GM20431 (cell line): ENCODE measurements around the gene SSR4.
"Not testable (repeated sequence)": the region's sequence is repeated elsewhere in the genome, so short reads cannot be mapped to it uniquely, and the experiment has no call there.

Source experiments
- in situ Hi-C: fragments of 300-500 bp; cut with MseI, MboI; formaldehyde crosslinking; loops from one replicate; pipeline ENCODE4 v1.15.0; 2020; ENCODE audit warnings: low sequenced_read_pairs; ENCODE audit not compliant: unreplicated experiment

Gene SSR4

GRCh38 chrX:153802513-153803045 lies 8.1 kb downstream of the SSR4 start:
- in situ Hi-C loops, result no loop called here

GRCh38 chrX:153803211-153804099 lies 9.0 kb downstream of the SSR4 start:
- in situ Hi-C loops, result no loop called here

DNA sequence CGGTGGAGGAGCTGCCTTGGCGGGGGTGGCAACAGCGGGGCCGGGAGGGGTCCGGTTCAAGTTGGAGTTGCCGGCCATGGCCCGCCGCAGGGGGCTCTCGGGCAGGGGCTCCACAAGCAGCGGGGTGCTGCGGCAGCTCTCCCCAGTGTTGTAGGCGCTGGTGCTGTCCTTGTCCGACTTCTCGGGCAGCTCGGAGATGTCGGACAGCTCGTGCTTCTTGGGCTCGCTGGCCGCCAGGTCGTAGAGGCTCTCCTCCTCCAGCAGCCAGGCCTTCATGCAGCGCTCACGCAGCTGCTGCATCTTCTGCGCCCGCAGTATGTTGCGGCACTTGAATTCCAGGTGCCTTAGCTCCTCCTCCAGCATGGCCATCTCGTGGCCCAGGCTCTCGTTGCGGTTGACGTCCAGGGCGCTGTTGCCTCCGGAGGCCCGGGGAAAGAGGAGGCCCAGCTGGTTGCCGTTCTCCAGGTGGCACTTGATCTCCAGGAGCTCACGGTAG lies 9.7 kb downstream of the SSR4 start:
- in situ Hi-C loops, result no loop called here

- in situ Hi-C loops, result no loop called here
These were observed 10.2 kb downstream of the SSR4 start for GRCh38 chrX:153804621-153805020.

GRCh38 chrX:153805436-153805835 lies 11.0 kb downstream of the SSR4 start:
- in situ Hi-C loops, result no loop called here

DNA sequence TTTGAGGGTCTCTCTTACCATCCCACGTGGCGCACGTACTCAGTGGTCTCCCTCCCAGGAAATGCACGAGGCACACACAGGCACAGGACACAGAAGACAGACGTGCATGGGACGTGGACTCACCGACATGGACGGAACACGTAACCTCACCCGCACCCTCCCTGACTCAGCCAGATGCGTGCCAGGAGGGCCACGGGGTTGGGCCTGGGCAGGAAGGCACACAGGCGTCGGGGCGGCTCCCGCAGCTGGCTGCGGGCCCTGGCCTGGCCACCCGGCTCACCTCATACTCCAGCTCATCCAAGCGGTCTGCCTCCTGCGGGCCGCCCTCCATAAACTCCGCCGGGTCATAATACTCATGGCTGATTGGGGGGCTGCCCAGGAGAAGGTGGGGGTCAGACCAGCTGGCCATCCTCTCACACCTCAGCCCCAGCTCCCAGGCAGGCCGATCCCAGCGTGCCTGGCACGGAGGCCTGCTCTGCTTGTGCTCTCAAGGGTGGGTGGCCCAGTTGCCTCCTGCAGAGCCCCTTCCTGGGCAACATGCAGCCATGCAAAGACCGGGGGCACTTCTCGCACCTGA lies 12.6 kb downstream of the SSR4 start:
- in situ Hi-C loops, result no loop called here

DNA sequence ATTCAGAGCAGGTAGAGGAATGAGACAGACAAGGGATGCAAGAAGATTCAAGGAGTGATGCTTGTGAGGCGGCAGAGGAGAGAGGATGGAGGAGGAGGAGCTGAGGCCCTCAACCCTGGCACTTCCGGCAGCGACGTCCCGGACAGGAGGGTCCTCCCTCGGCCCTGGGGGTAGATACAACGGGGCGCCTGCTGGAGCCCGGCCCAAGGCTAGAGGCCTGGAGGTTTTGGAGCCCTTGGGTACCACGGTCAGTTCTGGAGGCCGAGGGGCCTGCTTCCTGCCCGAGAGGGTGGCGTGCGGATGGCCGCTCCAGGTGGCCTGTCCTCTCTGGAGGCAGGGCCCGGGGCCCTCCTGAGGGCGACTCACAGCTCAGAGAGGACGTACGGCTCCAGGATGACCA lies 13.5 kb downstream of the SSR4 start:
- in situ Hi-C loops, result no loop called here

DNA sequence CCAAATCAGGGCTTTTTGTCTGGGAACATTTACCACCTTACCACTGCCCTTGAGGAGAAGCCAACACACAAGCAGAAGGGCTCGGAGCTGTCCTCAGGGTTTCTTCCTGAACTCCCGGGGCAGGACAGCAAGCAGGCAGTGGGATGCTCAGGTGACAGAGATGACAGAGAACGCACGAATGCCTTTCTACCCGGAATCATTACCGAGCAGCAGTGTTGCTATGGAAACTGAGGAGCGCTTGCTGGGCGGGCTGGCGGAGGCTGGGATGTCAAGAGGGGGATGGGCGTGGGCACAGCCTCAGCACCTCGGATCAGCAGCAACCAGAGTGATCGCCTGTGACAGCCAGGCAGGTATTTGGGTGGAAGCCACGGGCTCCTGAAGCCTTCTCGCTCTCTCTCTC lies 17.8 kb downstream of the SSR4 start:
- in situ Hi-C loops, result no loop called here

DNA sequence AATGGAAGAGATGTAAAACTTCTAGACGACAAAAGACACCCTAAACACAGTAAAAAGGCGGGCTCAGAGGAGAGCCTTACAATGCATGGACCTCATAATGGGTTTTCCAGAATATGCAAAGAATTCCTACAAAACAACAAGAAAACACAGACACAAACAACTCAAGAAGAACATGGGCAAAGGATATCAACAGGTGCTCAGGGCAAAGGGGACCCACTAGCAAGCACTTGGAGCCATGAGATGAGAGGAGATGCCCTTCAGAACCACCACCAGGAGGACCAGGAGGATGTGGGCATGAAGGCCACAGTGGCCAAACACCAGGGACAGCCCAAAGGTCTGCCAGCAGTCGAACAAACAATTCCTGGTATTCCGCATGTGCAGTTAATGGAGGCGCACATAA lies 18.7 kb downstream of the SSR4 start:
- in situ Hi-C loops, result no loop called here

DNA sequence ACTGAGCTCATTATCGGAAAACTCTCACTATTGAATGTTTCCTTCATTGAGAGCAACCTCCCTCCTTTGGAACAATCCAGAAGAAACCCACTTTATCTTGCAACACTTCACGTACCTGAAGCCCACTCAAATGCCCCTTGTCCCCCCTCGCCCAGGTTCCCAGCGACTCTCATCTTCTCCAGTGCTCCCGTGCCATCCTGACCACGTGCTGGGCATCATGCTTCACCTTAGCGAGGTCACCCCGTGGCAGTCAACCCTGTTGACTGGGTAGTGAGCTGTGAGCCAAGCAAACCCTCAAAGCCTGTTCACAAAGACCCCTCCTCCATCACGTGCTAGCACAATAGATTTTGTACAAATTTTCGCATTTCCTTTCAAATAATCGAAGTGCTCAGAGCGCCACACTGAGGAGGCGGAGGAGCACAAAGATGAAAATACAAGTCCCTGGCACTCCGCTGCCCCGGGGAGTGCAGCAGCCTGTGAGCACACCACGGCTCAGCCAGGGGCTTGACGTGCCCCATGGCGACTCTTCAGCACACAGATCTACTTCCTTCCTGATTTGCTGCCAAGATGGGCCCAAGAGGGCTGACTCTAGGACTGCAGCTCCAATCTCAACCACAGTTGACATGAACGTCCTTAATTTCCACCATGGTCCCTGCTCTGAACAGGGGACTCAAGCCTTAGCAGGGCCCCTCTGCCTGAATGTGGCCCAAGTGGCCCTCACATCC lies 20.3 kb downstream of the SSR4 start:
- in situ Hi-C loops, result no loop called here

DNA sequence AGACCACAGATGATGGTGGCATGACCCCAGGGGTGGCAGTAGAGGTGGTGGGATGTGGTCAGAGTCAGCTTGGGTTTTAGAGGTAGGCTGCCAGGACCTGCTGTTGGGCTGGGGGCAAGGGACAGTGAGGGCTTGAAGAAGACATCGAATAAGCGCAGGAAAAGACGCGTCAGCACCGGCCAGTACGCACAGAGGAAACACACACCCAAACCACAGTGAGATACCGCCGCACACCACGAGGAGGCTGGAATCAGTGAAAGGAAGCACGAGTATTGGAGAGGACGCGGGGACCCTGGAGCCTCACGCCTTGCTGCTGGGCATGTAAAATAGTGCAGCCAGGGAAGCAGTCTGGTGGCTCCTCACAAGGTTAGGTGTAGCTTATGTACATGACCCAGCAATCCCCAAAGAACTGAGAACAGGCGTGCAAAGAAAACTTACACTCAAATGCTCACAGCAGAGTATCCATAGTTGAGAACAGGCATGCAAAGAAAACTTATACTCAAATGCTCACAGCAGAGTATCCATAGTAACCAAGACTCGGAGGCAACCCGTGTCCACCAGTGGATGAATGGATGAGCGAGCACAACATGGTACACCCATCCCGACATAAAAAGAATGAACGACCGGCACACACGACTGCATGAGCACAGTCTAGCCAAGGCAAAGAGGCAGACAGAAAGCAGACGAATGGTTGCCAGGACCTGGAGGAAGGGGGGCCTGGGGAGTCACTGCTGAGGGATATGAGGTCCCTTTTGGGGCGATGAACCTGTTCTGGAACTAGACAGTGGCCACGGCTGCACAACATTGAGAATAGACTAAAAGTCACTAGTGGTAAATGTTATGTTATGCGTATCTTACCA lies 22.6 kb downstream of the SSR4 start:
- in situ Hi-C loops, result no loop called here

GRCh38 chrX:153818064-153818463 lies 23.6 kb downstream of the SSR4 start:
- in situ Hi-C loops, result not testable (repeated sequence)

DNA sequence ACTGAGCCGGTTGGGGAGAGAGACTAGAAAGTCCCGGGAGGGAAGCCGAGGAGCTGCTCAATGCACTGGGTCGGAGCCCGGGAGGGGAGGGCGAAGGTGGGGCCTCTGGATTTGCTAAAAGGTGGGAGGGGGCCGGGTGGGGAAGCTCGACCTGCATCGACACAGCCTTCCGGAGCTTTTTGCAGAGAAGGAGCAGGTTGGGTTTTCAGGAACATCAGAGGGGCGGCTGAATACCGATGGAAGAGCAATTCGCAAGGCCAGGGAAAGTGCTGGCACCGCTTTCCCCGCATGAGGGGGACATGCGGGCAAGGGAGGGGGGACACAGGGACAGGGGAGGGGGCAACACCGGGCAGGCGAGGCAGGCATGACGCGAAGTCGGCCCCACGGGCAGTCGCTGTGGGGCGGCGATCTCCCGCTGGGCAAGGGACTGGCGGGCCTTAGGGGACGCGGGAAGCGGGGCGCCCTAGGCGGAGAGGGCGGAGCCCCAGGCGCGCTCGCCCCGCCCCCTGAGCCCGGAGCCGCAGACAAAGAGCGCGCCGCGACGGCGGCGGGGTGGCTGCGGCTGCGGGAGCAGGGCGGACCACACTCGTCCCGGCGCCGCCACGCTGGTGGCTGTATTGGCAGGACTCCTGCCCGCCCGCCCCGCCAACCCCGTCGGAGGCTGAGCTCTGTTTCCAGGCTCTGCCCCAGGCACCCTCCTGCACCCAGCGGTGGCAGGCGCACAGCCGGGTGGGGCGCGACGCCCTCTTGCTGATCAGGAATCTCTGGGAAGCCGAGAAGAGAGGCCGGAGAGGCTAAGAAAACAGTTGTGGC lies 24.3 kb downstream of the SSR4 start:
- in situ Hi-C loops, result no loop called here

DNA sequence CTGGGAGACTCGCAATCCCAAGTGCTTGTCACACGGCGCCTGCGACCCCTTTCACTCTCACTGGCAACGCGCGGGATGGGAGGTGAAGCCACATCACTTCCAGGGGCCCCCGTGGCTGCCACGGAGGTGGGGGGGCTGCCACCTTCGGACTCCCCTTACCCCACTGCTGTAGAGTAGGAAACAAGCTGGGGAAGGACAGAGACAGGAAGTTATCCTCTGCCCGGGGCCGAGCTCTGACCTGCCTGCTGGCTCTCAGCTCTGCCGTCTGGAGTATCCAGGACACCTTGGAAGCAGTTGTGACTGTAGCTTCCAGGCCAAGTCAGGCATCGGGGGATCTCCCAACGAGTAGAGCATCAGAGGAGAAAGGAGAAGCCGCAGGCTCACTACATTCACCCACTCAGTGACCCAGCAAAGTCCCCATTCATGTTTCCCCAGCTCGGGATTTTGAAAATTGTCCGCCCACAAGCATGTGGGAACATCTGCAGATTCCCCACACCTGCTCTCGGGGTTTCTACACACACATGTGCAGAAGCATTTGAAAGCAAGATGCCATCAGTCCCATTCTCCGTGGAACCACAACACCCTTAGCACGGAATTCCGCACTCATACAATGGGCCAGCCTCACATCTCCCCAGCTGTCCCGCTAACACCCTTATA lies 25.0 kb downstream of the SSR4 start:
- in situ Hi-C loops, result no loop called here

- in situ Hi-C loops, result no loop called here
These were observed 26.1 kb downstream of the SSR4 start for GRCh38 chrX:153820601-153821000.

DNA sequence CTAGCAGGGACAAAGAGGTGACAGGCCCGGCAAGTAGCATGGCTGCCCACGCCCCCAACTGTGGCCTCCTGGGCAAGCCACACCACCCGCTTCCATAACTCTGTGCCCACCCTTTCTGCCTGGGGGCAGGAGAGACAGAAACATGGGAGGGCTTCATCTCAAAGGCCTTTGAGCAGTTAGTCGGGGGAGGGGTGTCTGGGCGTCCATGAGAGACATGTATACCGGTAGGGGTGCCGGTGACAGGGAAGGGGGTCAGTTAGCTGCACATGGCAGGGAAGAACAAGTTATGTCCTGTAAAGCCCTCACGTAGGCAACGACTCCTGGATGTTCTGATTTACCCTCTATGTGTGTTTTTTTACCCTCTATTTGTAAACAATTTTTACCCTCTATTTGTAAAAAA lies 26.6 kb downstream of the SSR4 start:
- in situ Hi-C loops, result no loop called here

DNA sequence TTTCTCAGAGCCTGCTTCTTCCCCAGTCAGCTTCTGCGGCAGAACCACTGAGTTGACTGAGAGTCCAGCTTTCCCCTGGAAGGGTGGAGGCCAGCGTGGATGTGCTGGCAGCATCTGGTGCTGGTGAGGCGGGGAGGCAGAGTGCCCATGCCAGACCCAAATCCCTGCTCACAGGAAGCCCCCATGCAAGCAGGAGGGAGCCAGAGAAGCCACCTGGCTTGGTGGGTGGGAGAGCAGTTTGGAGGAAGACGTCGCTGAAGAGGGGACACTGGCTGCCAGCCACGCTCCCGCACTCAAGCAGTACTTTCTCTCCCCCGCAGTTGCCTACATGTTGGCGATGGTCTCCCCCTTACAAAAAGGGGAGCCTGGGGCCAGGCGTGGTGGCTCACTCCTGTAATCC lies 29.9 kb downstream of the SSR4 start:
- in situ Hi-C loops, result no loop called here

DNA sequence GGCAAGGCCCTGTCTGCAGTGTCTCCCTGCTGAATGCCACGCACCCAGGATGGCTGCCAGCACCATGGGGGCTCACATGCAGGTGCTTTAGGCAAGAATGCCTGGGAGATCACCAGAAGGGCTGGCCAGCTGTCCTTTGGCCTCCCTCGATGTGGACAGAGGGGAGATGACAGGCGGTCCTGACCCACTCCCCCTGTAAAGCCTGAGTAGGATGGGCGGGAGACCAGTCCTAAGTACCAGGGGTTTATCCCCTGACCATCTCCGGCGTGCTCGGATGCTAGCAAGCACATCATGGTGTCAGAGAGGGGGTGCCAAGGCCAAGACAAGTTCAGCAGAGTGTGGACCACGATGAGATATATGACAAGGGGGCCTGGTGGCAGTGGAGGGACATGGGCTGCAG lies 30.6 kb downstream of the SSR4 start:
- in situ Hi-C loops, result no loop called here

- in situ Hi-C loops, result no loop called here
These were observed 32.5 kb downstream of the SSR4 start for GRCh38 chrX:153827016-153827415.
